SK-N-SH (cell line): ENCODE measurements around the gene DSG1. TPM values are rescaled to one million over a fixed set of nuclear protein-coding genes. Genes with fewer than 3 reads are reported as not detected.

Source experiments
- CTCF ChIA-PET: fragments of 300-600, 350-600 bp; formaldehyde crosslinking; extraction: SDS; loops from one replicate; lab custom pipeline; 2021; lab: Yijun Ruan, JAX
- POLR2A ChIA-PET: fragments of 350-600 bp; sonication (Branson Sonifier 250); formaldehyde crosslinking; extraction: SDS; loops from one replicate; lab custom pipeline; 2020; ENCODE audit warnings: antibody characterized with exemption, inconsistent platforms; lab: Yijun Ruan, JAX
- DNase-seq: peaks from one replicate; pipeline ENCODE4 v3.0.0; 2012
- H2AFZ ChIP-seq: fragments of 200-600 bp; sonication (generic); 2 replicates; pipeline ENCODE4 v1.8.1; 2016; ENCODE audit warnings: antibody characterized with exemption, mild to moderate bottlenecking, low read depth
- H3F3A ChIP-seq: fragments of 200-600 bp; sonication (generic); replicated peaks from 2 replicates; pipeline ENCODE3; 2016; ENCODE audit warnings: antibody characterized with exemption, mild to moderate bottlenecking; ENCODE audit not compliant: insufficient read depth
- H3K27ac ChIP-seq, 2 experiments: fragments of 200-500 bp in 1 of 2; fragments of 200-600 bp in 1 of 2; sonication (Bioruptor generic) in 1 of 2; sonication (generic), shearing (Covaris generic) in 1 of 2; 2 replicates each; pipeline versions ENCODE4 v1.5.1 to v1.6.1; 2014 to 2016; ENCODE audit warnings: low read depth in 2 of 2, inconsistent platforms in 1 of 2, low read length in 1 of 2, mild to moderate bottlenecking in 1 of 2, mixed read lengths in 1 of 2
- H3K27me3 ChIP-seq: fragments of 200-600 bp; sonication (generic), shearing (Covaris generic); 2 replicates; pipeline ENCODE4 v1.6.1; 2016; ENCODE audit warnings: mixed run types; ENCODE audit not compliant: insufficient read depth
- H3K36me3 ChIP-seq, 2 experiments: fragments of 200-500 bp in 1 of 2; fragments of 200-600 bp in 1 of 2; sonication (Bioruptor generic) in 1 of 2; sonication (generic) in 1 of 2; replicated peaks in 1 of 2; 2 replicates each; pipeline versions ENCODE3 to v1.5.1; 2014 to 2016; ENCODE audit warnings: low read length in 1 of 2, mild to moderate bottlenecking in 1 of 2; ENCODE audit not compliant: insufficient read depth in 2 of 2, control insufficient read depth in 1 of 2
- H3K4me1 ChIP-seq, 2 experiments: fragments of 200-500 bp in 1 of 2; fragments of 200-600 bp in 1 of 2; sonication (Bioruptor generic) in 1 of 2; sonication (generic), shearing (Covaris generic) in 1 of 2; 2 replicates each; pipeline versions ENCODE4 v1.5.1 to v1.6.1; 2014 to 2016; ENCODE audit warnings: low read depth in 1 of 2, low read length in 1 of 2, mixed run types in 1 of 2; ENCODE audit not compliant: insufficient read depth in 2 of 2, control insufficient read depth in 1 of 2
- H3K4me2 ChIP-seq: fragments of 200-600 bp; sonication (generic), shearing (Covaris generic); 2 replicates; pipeline ENCODE4 v1.6.1; 2017; ENCODE audit warnings: mixed run types
- H3K4me3 ChIP-seq, 2 experiments: fragments of 200-500 bp in 1 of 2; fragments of 200-600 bp in 1 of 2; sonication (Bioruptor generic) in 1 of 2; sonication (generic), shearing (Covaris generic) in 1 of 2; 2 replicates each; pipeline versions ENCODE4 v1.5.1 to v1.8.1; 2014 to 2016; ENCODE audit warnings: low read depth in 2 of 2, inconsistent platforms in 1 of 2, low read length in 1 of 2, mild to moderate bottlenecking in 1 of 2, mixed read lengths in 1 of 2, moderate library complexity in 1 of 2
- H3K79me2 ChIP-seq: fragments of 200-600 bp; sonication (generic); 2 replicates; pipeline ENCODE4 v1.8.1; 2017; ENCODE audit warnings: mild to moderate bottlenecking; ENCODE audit not compliant: insufficient read depth
- H3K9ac ChIP-seq: fragments of 200-600 bp; sonication (generic); 2 replicates; pipeline ENCODE4 v1.6.1; 2017; ENCODE audit warnings: mixed run types
- H3K9me2 ChIP-seq: fragments of 200-600 bp; sonication (generic); 2 replicates; pipeline ENCODE4 v1.6.1; 2017; ENCODE audit warnings: mixed run types
- H3K9me3 ChIP-seq: fragments of 200-600 bp; sonication (generic); 2 replicates; pipeline ENCODE4 v1.6.1; 2017; ENCODE audit warnings: mixed run types, mild to moderate bottlenecking, moderate library complexity
- H4K20me1 ChIP-seq: fragments of 200-600 bp; sonication (generic); 2 replicates; pipeline ENCODE4 v1.6.1; 2017; ENCODE audit warnings: mild to moderate bottlenecking, mixed run types; ENCODE audit not compliant: insufficient read depth
- CHD2 ChIP-seq: fragments of 150-350 bp; IDR thresholded peaks from 2 replicates; pipeline ENCODE4 v1.6.1; 2018; ENCODE audit warnings: low read length; ENCODE audit not compliant: partially characterized antibody
- ELF1 ChIP-seq: IDR thresholded peaks from 2 replicates; pipeline ENCODE4 v1.4.0; 2012
- EP300 ChIP-seq, 2 experiments: IDR thresholded peaks; 2 replicates each; pipeline versions ENCODE4 v1.4.0 to v1.6.1; 2012; ENCODE audit warnings: borderline replicate concordance in 1 of 2, low read depth in 1 of 2, low read length in 1 of 2
- EZH2phosphoT487 ChIP-seq: fragments of 200-600 bp; sonication (generic); IDR thresholded peaks from 2 replicates; pipeline ENCODE4 v1.6.1; 2017; ENCODE audit warnings: low read depth, mixed run types, mild to moderate bottlenecking, antibody characterized with exemption, moderate library complexity, borderline replicate concordance
- FOSL2 ChIP-seq: IDR thresholded peaks from 2 replicates; pipeline ENCODE4 v1.4.0; 2012; ENCODE audit warnings: low read depth, mild to moderate bottlenecking, moderate library complexity, borderline replicate concordance
- FOXJ3 ChIP-seq: sonication (generic); formaldehyde crosslinking; IDR thresholded peaks from 2 replicates; pipeline ENCODE4 v1.5.1; 2020; ENCODE audit warnings: mild to moderate bottlenecking, missing genetic modification reagents
- GABPA ChIP-seq: IDR thresholded peaks from 2 replicates; pipeline ENCODE4 v1.4.0; 2012; ENCODE audit warnings: low read depth, mild to moderate bottlenecking
- GATA2 ChIP-seq: sonication (generic); formaldehyde crosslinking; IDR thresholded peaks from 2 replicates; pipeline ENCODE4 v1.5.0; 2020; ENCODE audit warnings: mild to moderate bottlenecking, missing genetic modification reagents
- JUND ChIP-seq: IDR thresholded peaks from 2 replicates; pipeline ENCODE4 v1.4.0; 2012
- MEF2A ChIP-seq: IDR thresholded peaks from 2 replicates; pipeline ENCODE4 v1.4.0; 2012; ENCODE audit warnings: low read depth, borderline replicate concordance
- MXI1 ChIP-seq: IDR thresholded peaks from 2 replicates; pipeline ENCODE4 v1.6.1; 2012; ENCODE audit warnings: mild to moderate bottlenecking, low read depth, low read length, improper control_type of control experiment
- NRF1 ChIP-seq: IDR thresholded peaks from 2 replicates; pipeline ENCODE4 v1.6.1; 2012; ENCODE audit warnings: low read depth, mild to moderate bottlenecking, low read length
- RAD21 ChIP-seq: IDR thresholded peaks from 2 replicates; pipeline ENCODE4 v1.6.1; 2012; ENCODE audit warnings: mild to moderate bottlenecking, low read length
- RFX5 ChIP-seq: IDR thresholded peaks from 2 replicates; pipeline ENCODE4 v1.6.1; 2012; ENCODE audit warnings: mild to moderate bottlenecking, improper control_type of control experiment, low read length
- USF2 ChIP-seq: fragments of 150-350 bp; IDR thresholded peaks from 2 replicates; pipeline ENCODE4 v1.6.1; 2017; ENCODE audit warnings: antibody characterized with exemption, low read length, low read depth, borderline replicate concordance
- WGBS: methylation state at CpG from one replicate; pipeline ENCODE4 v1.1.6; 2017; ENCODE audit warnings: low lambda C conversion rate; 5-methylcytosine and 5-hydroxymethylcytosine counted together
- polyA plus RNA-seq, 3 experiments: library from polyadenylated mRNA; depleted of rRNA; stranded (reverse); fragments of >200 nt; gene quantifications; 2 replicates each; pipeline ENCODE4 v1.2.3, GENCODE V29; 2012
- TF ChIP-seq, protein P1 (sequence below): IDR thresholded peaks from 2 replicates; pipeline ENCODE4; 2012
- TF ChIP-seq, protein P2 (sequence below): IDR thresholded peaks from 2 replicates; pipeline ENCODE4 v1.4.0; 2012; ENCODE audit warnings: low read depth, borderline replicate concordance
- TF ChIP-seq, protein P3 (sequence below): fragments of 200-600 bp; sonication (generic); IDR thresholded peaks from 2 replicates; pipeline ENCODE4 v1.6.1; 2017; ENCODE audit warnings: antibody characterized with exemption, mild to moderate bottlenecking, moderate library complexity
- TF ChIP-seq, protein P4 (sequence below): IDR thresholded peaks from 2 replicates; pipeline ENCODE4 v1.4.0; 2012; ENCODE audit warnings: low read depth

DSG1 gene
- polyA plus RNA-seq, 1 of the 3 experiments (the other 2 are of a cell fraction) = not detected

DNA sequence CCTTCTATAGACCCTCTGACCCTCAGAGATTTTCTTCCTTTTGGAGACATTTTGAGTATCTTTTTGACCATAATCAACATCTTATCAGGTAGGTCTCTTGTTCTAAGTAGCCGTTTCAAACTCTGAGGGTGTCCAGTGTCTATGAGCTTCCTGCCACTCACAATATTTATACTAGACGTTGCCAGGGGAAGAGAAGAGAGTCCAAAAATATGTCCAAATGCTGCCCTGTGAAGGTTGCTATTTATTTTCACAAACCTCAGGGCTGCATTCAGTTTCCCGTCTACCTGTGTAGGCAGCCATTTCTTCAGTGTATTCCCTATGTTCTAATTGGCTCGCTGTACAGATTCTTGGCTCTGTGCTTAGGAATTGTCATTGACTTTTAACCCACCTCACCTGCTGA is 986 bp upstream of the DSG1 start:
- Histone ChIP-seq H3K9ac (no peak overlapping the region), H3K4me2 (no peak overlapping the region), H3K9me2 (no peaks in the 10 kb centered on the region), H4K20me1 (no peaks in the 10 kb centered on the region), H2AFZ (no peak overlapping the region), H3K27me3 (no peaks in the 10 kb centered on the region; the same call in 1 of the 2 replicates), H3K79me2 (no peaks in the 10 kb centered on the region), H3K9me3 (no peaks in the 10 kb centered on the region), H3K4me1 (no peaks in the 10 kb centered on the region), H3F3A (no peaks in the 10 kb centered on the region), H3K36me3 (no peaks in the 10 kb centered on the region), H3K27ac (no peak overlapping the region), H3K4me3 (no peak overlapping the region)
- WGBS = 7% methylated on average over 4 of the region's 4 CpGs
- ChIA-PET CTCF (no interaction called here), POLR2A (no interaction called here)
- no peak for DNase-seq
- TF ChIP-seq, protein P1, sequence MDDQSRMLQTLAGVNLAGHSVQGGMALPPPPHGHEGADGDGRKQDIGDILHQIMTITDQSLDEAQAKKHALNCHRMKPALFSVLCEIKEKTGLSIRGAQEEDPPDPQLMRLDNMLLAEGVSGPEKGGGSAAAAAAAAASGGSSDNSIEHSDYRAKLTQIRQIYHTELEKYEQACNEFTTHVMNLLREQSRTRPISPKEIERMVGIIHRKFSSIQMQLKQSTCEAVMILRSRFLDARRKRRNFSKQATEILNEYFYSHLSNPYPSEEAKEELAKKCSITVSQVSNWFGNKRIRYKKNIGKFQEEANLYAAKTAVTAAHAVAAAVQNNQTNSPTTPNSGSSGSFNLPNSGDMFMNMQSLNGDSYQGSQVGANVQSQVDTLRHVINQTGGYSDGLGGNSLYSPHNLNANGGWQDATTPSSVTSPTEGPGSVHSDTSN = no peak
- TF ChIP-seq GABPA (no peak), USF2 (no peak), FOSL2 (no peak), GATA2 (CRISPR knock-in tag) (no peak), NRF1 (no peak), RAD21 (no peak), JUND (no peak), MEF2A (no peak), FOXJ3 (CRISPR knock-in tag) (no peak), RFX5 (no peak), EP300 (IDR thresholded peaks at IDR 0.05; ENCODE audit: borderline replicate concordance in 1 of 2, low read depth in 1 of 2, low read length in 1 of 2) (no peak)
- TF ChIP-seq, protein P2, sequence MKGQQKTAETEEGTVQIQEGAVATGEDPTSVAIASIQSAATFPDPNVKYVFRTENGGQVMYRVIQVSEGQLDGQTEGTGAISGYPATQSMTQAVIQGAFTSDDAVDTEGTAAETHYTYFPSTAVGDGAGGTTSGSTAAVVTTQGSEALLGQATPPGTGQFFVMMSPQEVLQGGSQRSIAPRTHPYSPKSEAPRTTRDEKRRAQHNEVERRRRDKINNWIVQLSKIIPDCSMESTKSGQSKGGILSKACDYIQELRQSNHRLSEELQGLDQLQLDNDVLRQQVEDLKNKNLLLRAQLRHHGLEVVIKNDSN = no peak

DNA sequence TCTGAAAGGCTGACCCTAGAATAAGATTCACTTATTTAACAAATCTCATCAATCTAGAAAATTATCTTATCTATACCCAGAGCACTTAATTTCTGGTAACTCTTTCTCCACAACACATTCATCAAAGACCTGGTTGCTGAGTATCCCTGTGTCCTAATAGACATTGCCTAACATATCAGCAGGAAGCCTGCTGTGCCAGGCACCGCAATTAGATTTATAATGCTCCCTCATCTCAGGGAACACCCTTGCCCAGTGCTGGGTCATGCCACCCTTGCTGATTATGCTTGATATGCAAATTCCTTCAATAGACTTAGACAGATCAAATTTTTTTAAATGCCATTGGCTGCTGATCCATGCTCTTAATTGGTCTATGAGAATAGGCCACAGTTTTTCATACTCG is 3.8 kb downstream of the DSG1 start:
- H3K9me2 ChIP-seq = 0 out of 2 replicates have a peak, but pooled peaks cover 5% of the 10 kb centered on the region
- CTCF ChIA-PET = no interaction called here
- POLR2A ChIA-PET = no interaction called here
- H3K79me2 ChIP-seq = no peaks in the 10 kb centered on the region
- H3K36me3 ChIP-seq = no peaks in the 10 kb centered on the region
- no peak overlapping the region for H3K9ac ChIP-seq
- 0% methylated on average over 2 of the region's 2 CpGs for WGBS
- no peaks in the 10 kb centered on the region; the same call in 1 of the 2 replicates for H3K27me3 ChIP-seq
- H3F3A ChIP-seq = no peaks in the 10 kb centered on the region
- H3K27ac ChIP-seq = no peak overlapping the region
- no peak overlapping the region for H2AFZ ChIP-seq
- H4K20me1 ChIP-seq = no peaks in the 10 kb centered on the region
- H3K4me3 ChIP-seq = no peak overlapping the region
- no peaks in the 10 kb centered on the region for H3K9me3 ChIP-seq
- no peak for DNase-seq
- no peak overlapping the region for H3K4me2 ChIP-seq
- H3K4me1 ChIP-seq = no peaks in the 10 kb centered on the region
- TF ChIP-seq RFX5 (no peak), CHD2 (no peak), ELF1 (no peak), FOSL2 (no peak), USF2 (no peak), MXI1 (no peak), EZH2phosphoT487 (no peak), MEF2A (no peak), GATA2 (CRISPR knock-in tag) (no peak)
- TF ChIP-seq, protein P3, sequence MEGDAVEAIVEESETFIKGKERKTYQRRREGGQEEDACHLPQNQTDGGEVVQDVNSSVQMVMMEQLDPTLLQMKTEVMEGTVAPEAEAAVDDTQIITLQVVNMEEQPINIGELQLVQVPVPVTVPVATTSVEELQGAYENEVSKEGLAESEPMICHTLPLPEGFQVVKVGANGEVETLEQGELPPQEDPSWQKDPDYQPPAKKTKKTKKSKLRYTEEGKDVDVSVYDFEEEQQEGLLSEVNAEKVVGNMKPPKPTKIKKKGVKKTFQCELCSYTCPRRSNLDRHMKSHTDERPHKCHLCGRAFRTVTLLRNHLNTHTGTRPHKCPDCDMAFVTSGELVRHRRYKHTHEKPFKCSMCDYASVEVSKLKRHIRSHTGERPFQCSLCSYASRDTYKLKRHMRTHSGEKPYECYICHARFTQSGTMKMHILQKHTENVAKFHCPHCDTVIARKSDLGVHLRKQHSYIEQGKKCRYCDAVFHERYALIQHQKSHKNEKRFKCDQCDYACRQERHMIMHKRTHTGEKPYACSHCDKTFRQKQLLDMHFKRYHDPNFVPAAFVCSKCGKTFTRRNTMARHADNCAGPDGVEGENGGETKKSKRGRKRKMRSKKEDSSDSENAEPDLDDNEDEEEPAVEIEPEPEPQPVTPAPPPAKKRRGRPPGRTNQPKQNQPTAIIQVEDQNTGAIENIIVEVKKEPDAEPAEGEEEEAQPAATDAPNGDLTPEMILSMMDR = no peak
- TF ChIP-seq, protein P4, sequence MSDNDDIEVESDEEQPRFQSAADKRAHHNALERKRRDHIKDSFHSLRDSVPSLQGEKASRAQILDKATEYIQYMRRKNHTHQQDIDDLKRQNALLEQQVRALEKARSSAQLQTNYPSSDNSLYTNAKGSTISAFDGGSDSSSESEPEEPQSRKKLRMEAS = no peak
- TF ChIP-seq, protein P2 = no peak
- TF ChIP-seq, protein P1 = no peak
